GM19467 (cell line): Measurements from ENCODE around the gene NOL6.
"Not testable (repeated sequence)": the region's sequence is repeated elsewhere in the genome, so short reads cannot be mapped to it uniquely, and the experiment has no call there.

Experiments
- ATAC-seq: cut with Tn5 transposase; IDR thresholded peaks from one replicate; pipeline ENCODE4 v1.9.1; 2021; ENCODE audit warnings: mild to moderate bottlenecking, moderate library complexity; ENCODE audit not compliant: unreplicated experiment

The NOL6 gene

GRCh38 chr9:33436445-33436844 lies 37.3 kb downstream of the NOL6 start:
- no peak for ATAC-seq

DNA sequence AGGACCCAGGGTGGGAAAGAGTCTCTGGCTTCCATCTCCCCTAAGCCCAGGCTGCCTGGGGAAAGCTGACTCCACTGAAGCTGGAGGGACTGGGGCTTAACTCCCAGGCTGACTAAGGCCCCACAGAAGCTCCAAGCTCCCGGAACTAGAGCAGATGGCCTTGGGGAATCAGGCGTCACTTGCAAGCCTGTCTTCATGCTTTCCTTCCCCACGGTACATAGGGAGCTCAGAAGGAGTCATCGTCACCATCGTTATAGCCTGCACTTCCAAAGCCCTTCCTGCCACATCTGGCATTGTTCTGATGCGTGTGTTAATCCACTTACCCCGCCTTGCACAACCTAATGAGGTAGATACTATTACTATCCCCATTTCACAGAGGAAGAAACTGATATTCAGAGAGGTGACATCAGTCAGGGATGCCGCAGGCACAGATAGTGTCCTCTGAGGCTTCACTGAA lies 37.9 kb downstream of the NOL6 start:
- ATAC-seq, result no peak

DNA sequence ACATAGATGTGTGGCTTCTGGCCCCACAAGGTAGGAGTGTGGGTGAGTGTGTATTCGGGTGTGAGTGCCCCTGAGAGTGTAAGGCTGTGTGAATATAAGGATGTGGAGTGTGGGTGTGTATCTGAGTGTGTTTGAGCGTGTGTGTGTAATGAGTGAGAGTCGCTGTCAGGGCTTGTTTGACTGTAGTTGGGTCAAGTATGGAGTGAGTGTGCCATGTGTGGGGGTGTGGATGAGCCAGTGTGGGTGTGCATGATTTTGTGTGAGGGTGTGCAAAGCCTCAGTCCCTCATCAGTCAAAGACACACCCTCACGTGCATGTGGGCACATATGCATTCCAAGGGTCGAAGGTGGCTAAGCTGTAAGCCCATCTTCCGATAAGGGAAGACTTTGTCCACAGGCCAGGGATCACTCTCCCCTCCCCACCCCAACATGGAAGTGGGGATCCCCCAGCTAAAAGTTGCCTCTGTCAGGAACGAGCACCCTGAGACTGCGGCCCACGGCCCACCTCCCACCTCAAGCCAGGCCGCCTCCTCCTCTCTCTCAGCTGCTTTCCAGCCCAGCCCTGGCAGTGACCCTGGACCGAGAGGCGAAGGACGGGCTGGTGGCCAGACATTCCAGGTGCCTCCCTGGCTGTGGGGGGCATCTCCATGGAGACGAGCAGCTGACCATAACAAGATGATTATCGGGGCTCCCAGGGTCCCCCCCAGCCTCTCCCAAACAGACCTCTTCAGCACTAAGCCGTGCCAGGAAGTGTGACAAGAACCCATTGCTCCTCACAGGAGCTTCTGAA lies 39.2 kb downstream of the NOL6 start:
- ATAC-seq, result no peak

GRCh38 chr9:33433871-33434270 lies 39.9 kb downstream of the NOL6 start:
- no peak for ATAC-seq

DNA sequence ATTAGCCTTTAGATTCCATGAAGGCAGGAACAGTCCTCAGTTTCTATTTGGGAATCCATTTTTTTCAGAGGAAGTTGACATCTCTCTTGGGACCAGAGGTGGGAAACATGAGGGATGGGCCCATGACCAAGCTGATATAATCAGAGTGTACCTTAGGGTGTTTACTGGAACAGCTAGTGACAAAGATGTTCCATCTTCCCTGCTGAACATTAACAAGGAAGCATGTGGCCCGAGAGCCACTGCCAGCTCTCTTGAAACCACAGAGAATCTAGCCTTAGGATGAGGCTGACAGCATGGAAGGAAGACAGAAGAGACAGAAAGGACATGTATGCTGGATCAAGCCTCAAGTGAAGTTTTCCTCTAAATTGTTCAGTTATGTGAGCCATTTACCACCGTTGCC lies 42.3 kb downstream of the NOL6 start:
- ATAC-seq, result no peak

GRCh38 chr9:33430942-33431341 lies 42.8 kb downstream of the NOL6 start:
- ATAC-seq, result no peak

GRCh38 chr9:33429256-33429985 lies 44.3 kb downstream of the NOL6 start:
- ATAC-seq, result no peak

- no peak for ATAC-seq
These were observed 46.9 kb downstream of the NOL6 start for GRCh38 chr9:33426843-33427293.

DNA sequence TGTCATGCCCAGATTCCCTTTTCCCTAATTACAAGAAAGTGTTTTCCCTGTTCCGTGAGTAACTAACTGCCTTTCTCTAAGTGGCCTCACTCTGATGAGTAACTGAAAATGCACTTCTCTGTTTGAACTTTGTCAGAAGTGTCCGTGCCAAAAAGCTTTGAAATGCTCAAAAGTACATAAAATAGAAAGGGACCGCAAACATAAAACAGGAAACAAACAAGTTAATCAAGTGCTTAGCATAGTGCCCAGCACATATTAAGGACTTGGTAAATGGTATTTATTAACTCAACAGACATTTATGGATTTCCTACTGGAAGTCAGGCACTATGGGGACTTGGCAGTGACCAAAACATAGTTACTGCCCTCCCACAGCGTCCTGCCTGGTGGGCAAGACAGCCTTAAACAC lies 48.6 kb downstream of the NOL6 start:
- ATAC-seq, result no peak

GRCh38 chr9:33424492-33424891 lies 49.2 kb downstream of the NOL6 start:
- ATAC-seq, result not testable (repeated sequence)

- ATAC-seq, result not testable (repeated sequence)
These were observed 49.7 kb downstream of the NOL6 start for GRCh38 chr9:33424043-33424442.

- ATAC-seq, result no peak
These were observed 53.9 kb downstream of the NOL6 start for GRCh38 chr9:33419708-33420303.

DNA sequence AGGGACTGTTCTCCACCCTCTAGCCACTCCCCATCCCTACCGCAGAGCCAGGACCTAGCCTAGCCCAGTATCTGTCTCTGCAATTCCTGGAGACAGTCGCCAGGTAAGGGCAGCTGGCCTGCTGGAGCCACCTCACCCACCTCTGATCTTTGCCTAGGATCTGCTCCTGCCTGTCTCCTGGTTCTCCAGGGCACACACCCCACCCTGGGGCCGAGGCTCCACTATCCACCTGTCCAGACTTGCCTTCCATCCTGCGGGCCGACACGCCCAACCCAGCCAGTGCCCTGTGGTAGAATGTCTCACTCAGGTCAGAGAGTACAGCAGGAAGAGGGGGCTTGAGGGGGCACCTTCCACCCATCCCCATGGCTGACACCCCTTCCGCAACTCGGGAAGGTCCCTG lies 55.6 kb downstream of the NOL6 start:
- no peak for ATAC-seq

GRCh38 chr9:33416996-33417395 lies 56.7 kb downstream of the NOL6 start:
- ATAC-seq, result no peak

GRCh38 chr9:33415501-33416038 lies 58.2 kb downstream of the NOL6 start:
- no peak for ATAC-seq

GRCh38 chr9:33414889-33415500 lies 58.7 kb downstream of the NOL6 start:
- ATAC-seq, result no peak

DNA sequence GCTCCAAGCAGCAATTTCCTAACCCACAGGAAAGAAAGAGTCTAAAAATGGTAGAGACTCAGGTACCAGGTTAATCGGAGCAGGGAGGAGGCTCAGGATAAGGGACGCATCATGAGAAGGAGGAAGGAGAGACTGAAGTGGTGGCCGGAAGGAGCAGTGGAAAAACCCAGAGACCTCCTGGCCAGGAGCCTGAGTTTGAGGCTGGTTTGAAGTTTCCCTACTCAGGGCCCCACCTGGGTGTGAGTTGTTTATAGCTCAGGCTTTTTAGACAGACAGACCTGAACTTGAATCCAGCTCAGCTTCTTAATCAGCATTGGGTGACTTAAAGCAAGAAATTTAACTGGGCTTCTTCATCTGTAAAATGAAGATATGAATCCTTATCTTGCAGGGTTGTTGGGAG lies 59.5 kb downstream of the NOL6 start:
- no peak for ATAC-seq
